Measurements from ENCODE around the gene FOXC1.

GRCh38 chr6:1612299-1612973 is 2.7 kb downstream of the FOXC1 start:
- TF ChIP-seq CTCF (IDR thresholded peaks at IDR 0.05 in 2 of 3, conservative IDR thresholded peaks at IDR 0.05 in 1 of 3; ENCODE audit: control insufficient read depth in 2 of 3, extremely low read depth in 1 of 3, insufficient read depth in 1 of 3, low read depth in 3 of 3, low read length in 3 of 3), result no peak
- TF ChIP-seq POLR2AphosphoS5 (IDR thresholded peaks at IDR 0.05; ENCODE audit: low read length), result no peak
- no peak for TF ChIP-seq MYC (IDR thresholded peaks at IDR 0.05; ENCODE audit: insufficient read depth, insufficient read length, insufficient replicate concordance, low read length, severe bottlenecking)
- TF ChIP-seq YY1 (IDR thresholded peaks at IDR 0.05; ENCODE audit: low read depth, low read length), result no peak
- TF ChIP-seq ZBTB33 (IDR thresholded peaks at IDR 0.05), result no peak
- no peak for TF ChIP-seq CREB1 (IDR thresholded peaks at IDR 0.05; ENCODE audit: low read depth)
- TF ChIP-seq, protein P1, sequence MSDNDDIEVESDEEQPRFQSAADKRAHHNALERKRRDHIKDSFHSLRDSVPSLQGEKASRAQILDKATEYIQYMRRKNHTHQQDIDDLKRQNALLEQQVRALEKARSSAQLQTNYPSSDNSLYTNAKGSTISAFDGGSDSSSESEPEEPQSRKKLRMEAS (IDR thresholded peaks at IDR 0.05; ENCODE audit: low read depth, low read length), result no peak
- no peak for TF ChIP-seq USF2 (IDR thresholded peaks at IDR 0.05; ENCODE audit: borderline replicate concordance, low read depth, low read length)
- no peak for TF ChIP-seq CHD2 (IDR thresholded peaks at IDR 0.05; ENCODE audit: borderline replicate concordance, low read depth, low read length)
- TF ChIP-seq EZH2 (IDR thresholded peaks at IDR 0.05; ENCODE audit: borderline replicate concordance, control insufficient read depth, low read depth, low read length), result no peak
- TF ChIP-seq, protein P2, sequence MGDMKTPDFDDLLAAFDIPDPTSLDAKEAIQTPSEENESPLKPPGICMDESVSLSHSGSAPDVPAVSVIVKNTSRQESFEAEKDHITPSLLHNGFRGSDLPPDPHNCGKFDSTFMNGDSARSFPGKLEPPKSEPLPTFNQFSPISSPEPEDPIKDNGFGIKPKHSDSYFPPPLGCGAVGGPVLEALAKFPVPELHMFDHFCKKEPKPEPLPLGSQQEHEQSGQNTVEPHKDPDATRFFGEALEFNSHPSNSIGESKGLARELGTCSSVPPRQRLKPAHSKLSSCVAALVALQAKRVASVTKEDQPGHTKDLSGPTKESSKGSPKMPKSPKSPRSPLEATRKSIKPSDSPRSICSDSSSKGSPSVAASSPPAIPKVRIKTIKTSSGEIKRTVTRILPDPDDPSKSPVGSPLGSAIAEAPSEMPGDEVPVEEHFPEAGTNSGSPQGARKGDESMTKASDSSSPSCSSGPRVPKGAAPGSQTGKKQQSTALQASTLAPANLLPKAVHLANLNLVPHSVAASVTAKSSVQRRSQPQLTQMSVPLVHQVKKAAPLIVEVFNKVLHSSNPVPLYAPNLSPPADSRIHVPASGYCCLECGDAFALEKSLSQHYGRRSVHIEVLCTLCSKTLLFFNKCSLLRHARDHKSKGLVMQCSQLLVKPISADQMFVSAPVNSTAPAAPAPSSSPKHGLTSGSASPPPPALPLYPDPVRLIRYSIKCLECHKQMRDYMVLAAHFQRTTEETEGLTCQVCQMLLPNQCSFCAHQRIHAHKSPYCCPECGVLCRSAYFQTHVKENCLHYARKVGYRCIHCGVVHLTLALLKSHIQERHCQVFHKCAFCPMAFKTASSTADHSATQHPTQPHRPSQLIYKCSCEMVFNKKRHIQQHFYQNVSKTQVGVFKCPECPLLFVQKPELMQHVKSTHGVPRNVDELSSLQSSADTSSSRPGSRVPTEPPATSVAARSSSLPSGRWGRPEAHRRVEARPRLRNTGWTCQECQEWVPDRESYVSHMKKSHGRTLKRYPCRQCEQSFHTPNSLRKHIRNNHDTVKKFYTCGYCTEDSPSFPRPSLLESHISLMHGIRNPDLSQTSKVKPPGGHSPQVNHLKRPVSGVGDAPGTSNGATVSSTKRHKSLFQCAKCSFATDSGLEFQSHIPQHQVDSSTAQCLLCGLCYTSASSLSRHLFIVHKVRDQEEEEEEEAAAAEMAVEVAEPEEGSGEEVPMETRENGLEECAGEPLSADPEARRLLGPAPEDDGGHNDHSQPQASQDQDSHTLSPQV (IDR thresholded peaks at IDR 0.05), result no peak
- no peak for TF ChIP-seq POLR2A (IDR thresholded peaks at IDR 0.05; ENCODE audit: low read depth, low read length)

Data from GM12878 (cell line).